Astrocyte of the spinal cord (primary cell): Measurements from ENCODE around the gene GNAO1.

Source experiments
- DNase-seq: peaks from one replicate; pipeline ENCODE4 v3.0.0; 2011; ENCODE audit warnings: low read depth, low spot score
- H3K4me3 ChIP-seq: 2 replicates; pipeline ENCODE4 v1.5.1; 2011; ENCODE audit warnings: low read depth, mild to moderate bottlenecking, low read length, moderate library complexity
- CTCF ChIP-seq: IDR thresholded peaks from 2 replicates; pipeline ENCODE4 v1.5.1; 2012; ENCODE audit warnings: low read depth, mild to moderate bottlenecking, low read length, inconsistent platforms
- in situ Hi-C: cut with HindIII; loops from 2 replicates; pipeline ENCODE4 v1.10.0; 2017; ENCODE audit warnings: low sequenced_read_pairs

GNAO1 gene

GRCh38 chr16:56197192-56197992 is 6.1 kb downstream of the GNAO1 start:
- no peak for DNase-seq
- H3K4me3 ChIP-seq = no peak overlapping the region
- in situ Hi-C loops = no loop called here
- TF ChIP-seq CTCF = no peak

GRCh38 chr16:56198006-56198754 is 6.9 kb downstream of the GNAO1 start:
- no peak overlapping the region for H3K4me3 ChIP-seq
- TF ChIP-seq CTCF = no peak
- in situ Hi-C loops = no loop called here
- no peak for DNase-seq

GRCh38 chr16:56198755-56199114 is 7.4 kb downstream of the GNAO1 start:
- TF ChIP-seq CTCF = no peak
- in situ Hi-C loops = no loop called here
- DNase-seq = no peak
- no peak overlapping the region for H3K4me3 ChIP-seq

- in situ Hi-C loops = no loop called here
- no peak for TF ChIP-seq CTCF
- no peak overlapping the region for H3K4me3 ChIP-seq
- DNase-seq = no peak
These were observed 7.9 kb downstream of the GNAO1 start for GRCh38 chr16:56199164-56199563.

GRCh38 chr16:56201030-56201429 is 9.7 kb downstream of the GNAO1 start:
- no peak for DNase-seq
- no peak overlapping the region for H3K4me3 ChIP-seq
- in situ Hi-C loops = no loop called here
- TF ChIP-seq CTCF = no peak

- in situ Hi-C loops = no loop called here
- no peak overlapping the region for H3K4me3 ChIP-seq
- TF ChIP-seq CTCF = no peak
- no peak for DNase-seq
These were observed 10.7 kb downstream of the GNAO1 start for GRCh38 chr16:56202036-56202435.
